ENCODE results near the gene USH1C. TPM values are rescaled to one million over a fixed set of nuclear protein-coding genes. Genes with fewer than 3 reads are reported as not detected.

The USH1C gene
- total RNA-seq, 3 donors from 2014 or later: 81.7 to 229 (median 141) TPM

GRCh38 chr11:17469998-17470397 is 74.2 kb downstream of the USH1C start:
- H3K36me3 ChIP-seq (ENCODE audit: low read depth): no peaks in the 10 kb centered on the region
- no peak for DNase-seq
- TF ChIP-seq, protein P1, sequence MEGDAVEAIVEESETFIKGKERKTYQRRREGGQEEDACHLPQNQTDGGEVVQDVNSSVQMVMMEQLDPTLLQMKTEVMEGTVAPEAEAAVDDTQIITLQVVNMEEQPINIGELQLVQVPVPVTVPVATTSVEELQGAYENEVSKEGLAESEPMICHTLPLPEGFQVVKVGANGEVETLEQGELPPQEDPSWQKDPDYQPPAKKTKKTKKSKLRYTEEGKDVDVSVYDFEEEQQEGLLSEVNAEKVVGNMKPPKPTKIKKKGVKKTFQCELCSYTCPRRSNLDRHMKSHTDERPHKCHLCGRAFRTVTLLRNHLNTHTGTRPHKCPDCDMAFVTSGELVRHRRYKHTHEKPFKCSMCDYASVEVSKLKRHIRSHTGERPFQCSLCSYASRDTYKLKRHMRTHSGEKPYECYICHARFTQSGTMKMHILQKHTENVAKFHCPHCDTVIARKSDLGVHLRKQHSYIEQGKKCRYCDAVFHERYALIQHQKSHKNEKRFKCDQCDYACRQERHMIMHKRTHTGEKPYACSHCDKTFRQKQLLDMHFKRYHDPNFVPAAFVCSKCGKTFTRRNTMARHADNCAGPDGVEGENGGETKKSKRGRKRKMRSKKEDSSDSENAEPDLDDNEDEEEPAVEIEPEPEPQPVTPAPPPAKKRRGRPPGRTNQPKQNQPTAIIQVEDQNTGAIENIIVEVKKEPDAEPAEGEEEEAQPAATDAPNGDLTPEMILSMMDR (IDR thresholded peaks at IDR 0.05): no peak

GRCh38 chr11:17468122-17468521 is 76.1 kb downstream of the USH1C start:
- no peaks in the 10 kb centered on the region for H3K36me3 ChIP-seq (ENCODE audit: low read depth)
- H3K9me3 ChIP-seq: no peaks in the 10 kb centered on the region
- no peaks in the 10 kb centered on the region for H3K4me1 ChIP-seq (ENCODE audit: low read depth)
- no peak for ATAC-seq
- no peak overlapping the region for H3K4me3 ChIP-seq
- TF ChIP-seq, protein P1 (IDR thresholded peaks at IDR 0.05): no peak
- intact Hi-C loops (cut with DNase I, micrococcal nuclease): no loop called here
- no peak for DNase-seq

More at GRCh38 chr11:17469998-17470397, 74.2 kb downstream of the USH1C start:
- Histone ChIP-seq H3K4me3 (no peak overlapping the region), H3K9me3 (no peaks in the 10 kb centered on the region), H3K4me1 (ENCODE audit: low read depth) (no peaks in the 10 kb centered on the region)
- no peak for ATAC-seq
- intact Hi-C loops (cut with DNase I, micrococcal nuclease): no loop called here

DNA sequence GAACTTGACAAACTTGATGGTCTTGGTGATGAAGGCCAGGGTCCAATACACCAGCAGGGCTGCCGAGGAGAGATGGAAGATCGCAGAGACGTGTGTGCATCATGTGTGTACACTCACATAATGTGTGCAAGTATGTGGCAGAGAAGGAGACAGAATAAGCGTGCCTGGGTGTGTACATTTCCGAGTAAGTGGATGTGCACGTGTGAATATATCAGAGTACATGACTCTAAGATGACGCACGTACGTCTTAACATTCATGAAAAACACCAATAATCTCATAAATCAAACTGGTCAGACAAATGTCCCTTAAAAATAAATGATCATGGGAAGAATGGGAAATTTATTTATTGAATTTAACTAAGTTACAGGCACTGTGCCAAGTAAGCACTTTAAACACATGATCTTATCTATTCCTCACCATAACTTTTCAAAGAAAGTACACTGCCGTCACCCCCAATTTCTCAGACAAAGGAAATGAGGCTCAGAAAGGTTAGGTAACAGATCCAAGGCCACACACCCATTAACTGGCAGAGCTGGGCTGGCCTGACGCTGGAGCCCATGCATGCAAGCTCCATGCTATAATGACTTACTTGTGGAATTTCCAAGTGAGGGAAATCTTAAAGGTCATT is 80.6 kb downstream of the USH1C start:
- DNase-seq: no peak
- Histone ChIP-seq H3K9me3 (no peaks in the 10 kb centered on the region), H3K36me3 (ENCODE audit: low read depth) (no peaks in the 10 kb centered on the region), H3K4me3 (no peak overlapping the region), H3K4me1 (ENCODE audit: low read depth) (no peaks in the 10 kb centered on the region)
- ATAC-seq: no peak
- intact Hi-C loops (cut with DNase I, micrococcal nuclease): no loop called here
- TF ChIP-seq, protein P1 (IDR thresholded peaks at IDR 0.05): no peak

- intact Hi-C loops (cut with DNase I, micrococcal nuclease): no loop called here
- Histone ChIP-seq H3K4me1 (ENCODE audit: low read depth) (no peaks in the 10 kb centered on the region), H3K4me3 (no peak overlapping the region), H3K36me3 (ENCODE audit: low read depth) (no peaks in the 10 kb centered on the region), H3K9me3 (no peaks in the 10 kb centered on the region)
- TF ChIP-seq, protein P1 (IDR thresholded peaks at IDR 0.05): no peak
- DNase-seq: no peak
- no peak for ATAC-seq
Measured at GRCh38 chr11:17462940-17463339, 81.3 kb downstream of the USH1C start.

DNA sequence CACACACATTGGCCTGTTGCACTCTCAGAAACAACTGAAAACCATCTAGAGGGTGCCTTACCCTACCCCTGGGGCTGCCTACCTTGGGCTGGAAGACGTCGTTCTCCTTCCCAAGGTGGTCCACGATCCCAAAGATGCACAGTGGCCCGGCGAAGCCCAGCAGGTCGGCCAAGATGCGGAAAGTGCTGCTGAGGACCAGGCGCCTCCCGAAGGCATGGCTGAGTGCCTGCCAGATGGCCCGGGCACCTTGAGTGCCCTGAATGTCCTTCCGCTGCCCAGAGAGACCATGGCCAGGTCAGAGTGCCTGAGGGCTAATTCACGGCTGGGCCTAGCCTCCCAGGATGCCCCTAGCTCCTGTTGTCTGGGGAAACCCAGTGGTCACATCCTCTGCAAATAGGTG is 83.8 kb downstream of the USH1C start:
- Histone ChIP-seq H3K9me3 (no peaks in the 10 kb centered on the region), H3K4me3 (no peak overlapping the region), H3K4me1 (ENCODE audit: low read depth) (no peaks in the 10 kb centered on the region), H3K36me3 (ENCODE audit: low read depth) (no peaks in the 10 kb centered on the region)
- ATAC-seq: no peak
- TF ChIP-seq, protein P1 (IDR thresholded peaks at IDR 0.05): no peak
- no peak for DNase-seq
- intact Hi-C loops (cut with DNase I, micrococcal nuclease): no loop called here
